ENCODE data around the gene LIN28A. TPM values are rescaled to one million over a fixed set of nuclear protein-coding genes. Genes with fewer than 3 reads are reported as not detected.
A peak's percentile ranks its signal among the peaks of the same experiment; 100 is the strongest.

Gene LIN28A
- total RNA-seq, 1 donor from 2014 or later: not detected

GRCh38 chr1:26413031-26413430 is 2.4 kb downstream of the LIN28A start:
- H3K27ac ChIP-seq: no peak overlapping the region
- intact Hi-C loops (cut with DNase I): no loop called here
- DNase-seq: peak; percentile 6
- peaks cover 66% of the 10 kb centered on the region for H3K27me3 ChIP-seq
- no peaks in the 10 kb centered on the region for H3K36me3 ChIP-seq
- H3K4me3 ChIP-seq: no peak overlapping the region
- no peak for ATAC-seq
- TF ChIP-seq, protein P1, sequence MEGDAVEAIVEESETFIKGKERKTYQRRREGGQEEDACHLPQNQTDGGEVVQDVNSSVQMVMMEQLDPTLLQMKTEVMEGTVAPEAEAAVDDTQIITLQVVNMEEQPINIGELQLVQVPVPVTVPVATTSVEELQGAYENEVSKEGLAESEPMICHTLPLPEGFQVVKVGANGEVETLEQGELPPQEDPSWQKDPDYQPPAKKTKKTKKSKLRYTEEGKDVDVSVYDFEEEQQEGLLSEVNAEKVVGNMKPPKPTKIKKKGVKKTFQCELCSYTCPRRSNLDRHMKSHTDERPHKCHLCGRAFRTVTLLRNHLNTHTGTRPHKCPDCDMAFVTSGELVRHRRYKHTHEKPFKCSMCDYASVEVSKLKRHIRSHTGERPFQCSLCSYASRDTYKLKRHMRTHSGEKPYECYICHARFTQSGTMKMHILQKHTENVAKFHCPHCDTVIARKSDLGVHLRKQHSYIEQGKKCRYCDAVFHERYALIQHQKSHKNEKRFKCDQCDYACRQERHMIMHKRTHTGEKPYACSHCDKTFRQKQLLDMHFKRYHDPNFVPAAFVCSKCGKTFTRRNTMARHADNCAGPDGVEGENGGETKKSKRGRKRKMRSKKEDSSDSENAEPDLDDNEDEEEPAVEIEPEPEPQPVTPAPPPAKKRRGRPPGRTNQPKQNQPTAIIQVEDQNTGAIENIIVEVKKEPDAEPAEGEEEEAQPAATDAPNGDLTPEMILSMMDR (IDR thresholded peaks at IDR 0.05): no peak
- H3K4me1 ChIP-seq: no peaks in the 10 kb centered on the region
- no peaks in the 10 kb centered on the region for H3K9me3 ChIP-seq

- H3K4me1 ChIP-seq: no peaks in the 10 kb centered on the region
- no peaks in the 10 kb centered on the region for H3K9me3 ChIP-seq
- no peaks in the 10 kb centered on the region for H3K36me3 ChIP-seq
- TF ChIP-seq, protein P1 (IDR thresholded peaks at IDR 0.05): peak; percentile 89
- H3K4me3 ChIP-seq: no peak overlapping the region
- peak; percentile 87 for DNase-seq
- peak; percentile 98 for ATAC-seq
- H3K27me3 ChIP-seq: peaks cover 36% of the 10 kb centered on the region
- no peak overlapping the region for H3K27ac ChIP-seq
- intact Hi-C loops (cut with DNase I): no loop called here
Observed at GRCh38 chr1:26417111-26417759, 6.6 kb downstream of the LIN28A start.

- intact Hi-C loops (cut with DNase I): no loop called here
- Histone ChIP-seq H3K27ac (no peak overlapping the region), H3K27me3 (peaks cover 19% of the 10 kb centered on the region), H3K4me1 (no peaks in the 10 kb centered on the region), H3K4me3 (no peak overlapping the region), H3K9me3 (no peaks in the 10 kb centered on the region), H3K36me3 (no peaks in the 10 kb centered on the region)
- ATAC-seq (no peak), DNase-seq (no peak)
- TF ChIP-seq, protein P1 (IDR thresholded peaks at IDR 0.05): no peak
Observed at GRCh38 chr1:26418865-26419349, 8.3 kb downstream of the LIN28A start.

GRCh38 chr1:26419494-26419893 is 8.9 kb downstream of the LIN28A start:
- intact Hi-C loops (cut with DNase I): no loop called here
- Histone ChIP-seq H3K27me3 (peaks cover 14% of the 10 kb centered on the region), H3K27ac (no peak overlapping the region), H3K9me3 (no peaks in the 10 kb centered on the region), H3K36me3 (no peaks in the 10 kb centered on the region), H3K4me1 (no peaks in the 10 kb centered on the region), H3K4me3 (no peak overlapping the region)
- TF ChIP-seq, protein P1 (IDR thresholded peaks at IDR 0.05): no peak
- DNase-seq: no peak
- no peak for ATAC-seq

DNA sequence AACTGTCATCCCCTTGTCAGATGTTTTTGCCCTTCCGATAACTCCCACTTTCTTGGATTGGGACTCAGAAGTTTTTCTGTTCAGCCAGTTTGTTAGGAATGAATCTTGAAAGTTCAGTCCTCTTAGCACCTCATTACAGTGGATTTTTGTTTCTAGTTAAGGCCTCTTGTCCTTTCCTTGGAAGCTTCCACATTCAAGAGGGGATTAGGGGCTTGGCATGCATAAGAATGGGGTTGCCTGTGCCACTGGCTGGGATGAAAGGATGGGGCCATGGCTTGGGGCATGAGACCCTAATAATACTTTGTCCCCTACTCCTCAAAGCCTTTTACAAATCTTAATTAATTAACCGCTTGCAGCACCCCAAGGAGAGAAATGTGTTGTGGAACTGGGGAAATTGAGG is 19.1 kb downstream of the LIN28A start:
- intact Hi-C loops (cut with DNase I): no loop called here
- Histone ChIP-seq H3K4me3 (no peak overlapping the region), H3K9me3 (no peaks in the 10 kb centered on the region), H3K36me3 (peaks cover 7% of the 10 kb centered on the region), H3K27me3 (no peaks in the 10 kb centered on the region), H3K27ac (no peak overlapping the region), H3K4me1 (peaks cover 21% of the 10 kb centered on the region)
- TF ChIP-seq, protein P1 (IDR thresholded peaks at IDR 0.05): no peak
- ATAC-seq (no peak), DNase-seq (no peak)
